Hepatocyte (in vitro differentiated cells): Measurements from ENCODE around the gene ZSCAN10. TPM values are rescaled to one million over a fixed set of nuclear protein-coding genes. Genes with fewer than 3 reads are reported as not detected.
"Not testable (repeated sequence)": the region's sequence is repeated elsewhere in the genome, so short reads cannot be mapped to it uniquely, and the experiment has no call there.

Experiments used
- DNase-seq: peaks from one replicate; pipeline ENCODE4 v3.0.0-alpha.2; 2016; ENCODE audit warnings: low spot score
- H2AFZ ChIP-seq: fragments of 200-600 bp; sonication (generic); 2 replicates; pipeline ENCODE4 v1.6.0; 2016; ENCODE audit warnings: antibody characterized with exemption, mild to moderate bottlenecking
- H3K27ac ChIP-seq: fragments of 200-600 bp; sonication (generic); 2 replicates; pipeline ENCODE4 v1.5.1; 2016; ENCODE audit warnings: mild to moderate bottlenecking
- H3K27me3 ChIP-seq: fragments of 200-600 bp; sonication (generic); 2 replicates; pipeline ENCODE4 v1.6.1; 2016
- H3K36me3 ChIP-seq: fragments of 200-600 bp; sonication (generic); replicated peaks from 2 replicates; pipeline ENCODE4 v1.5.1; 2016; ENCODE audit warnings: low read depth; ENCODE audit not compliant: insufficient read depth
- H3K4me1 ChIP-seq: fragments of 200-600 bp; sonication (generic); 2 replicates; pipeline ENCODE4 v1.5.1; 2016; ENCODE audit warnings: mild to moderate bottlenecking, moderate library complexity; ENCODE audit not compliant: insufficient read depth
- H3K4me2 ChIP-seq: fragments of 200-600 bp; sonication (generic); 2 replicates; pipeline ENCODE4 v1.6.0; 2016
- H3K4me3 ChIP-seq: fragments of 200-600 bp; sonication (generic); 2 replicates; pipeline ENCODE4 v1.5.1; 2016; ENCODE audit warnings: mild to moderate bottlenecking
- H3K79me2 ChIP-seq: fragments of 200-600 bp; sonication (generic); 2 replicates; pipeline ENCODE4 v1.6.0; 2017; ENCODE audit warnings: mild to moderate bottlenecking
- H3K9me2 ChIP-seq: fragments of 200-600 bp; sonication (generic); replicated peaks from 2 replicates; pipeline ENCODE4 v1.6.0; 2017; ENCODE audit warnings: mild to moderate bottlenecking; ENCODE audit not compliant: insufficient read depth
- H3K9me3 ChIP-seq: fragments of 200-600 bp; sonication (generic); 2 replicates; pipeline ENCODE4 v1.5.1; 2016; ENCODE audit warnings: low read depth, mild to moderate bottlenecking
- H4K20me1 ChIP-seq: fragments of 200-600 bp; sonication (generic); 2 replicates; pipeline ENCODE4 v1.6.0; 2016; ENCODE audit warnings: mild to moderate bottlenecking; ENCODE audit not compliant: insufficient read depth, poor library complexity, severe bottlenecking
- EZH2 ChIP-seq: fragments of 200-600 bp; sonication (generic); IDR thresholded peaks from 2 replicates; pipeline ENCODE4 v1.6.1; 2016; ENCODE audit warnings: antibody characterized with exemption, mild to moderate bottlenecking, borderline replicate concordance
- EZH2phosphoT487 ChIP-seq: fragments of 200-600 bp; sonication (generic); IDR thresholded peaks from one replicate; pipeline ENCODE4 v1.6.1; 2018; ENCODE audit warnings: antibody characterized with exemption, mild to moderate bottlenecking, low read depth, moderate library complexity; ENCODE audit not compliant: unreplicated experiment, severe bottlenecking
- WGBS: methylation state at CpG from one replicate; pipeline ENCODE4 v1.1.6; 2016; ENCODE audit warnings: low lambda C conversion rate; ENCODE audit errors: missing lambda C conversion rate; 5-methylcytosine and 5-hydroxymethylcytosine counted together
- polyA plus RNA-seq: library from polyadenylated mRNA; unstranded; fragments of >200 nt; fragmentation: Nextera tagmentation; extraction: Ambion mirVana; gene quantifications from 2 replicates; pipeline ENCODE4 v1.2.1, GENCODE V29; 2016
- total RNA-seq: library from RNA; depleted of rRNA; stranded (reverse); fragments of >200 nt; gene quantifications from 2 replicates; pipeline ENCODE4 v1.2.3, GENCODE V29; 2014
- TF ChIP-seq, protein P1 (sequence below): fragments of 200-600 bp; sonication (generic); IDR thresholded peaks from 2 replicates; pipeline ENCODE4 v1.5.1; 2016; ENCODE audit warnings: antibody characterized with exemption, mild to moderate bottlenecking; ENCODE audit not compliant: poor library complexity

The ZSCAN10 gene
- total and polyA plus RNA-seq, 2 experiments from 2014 or later, result not detected

DNA sequence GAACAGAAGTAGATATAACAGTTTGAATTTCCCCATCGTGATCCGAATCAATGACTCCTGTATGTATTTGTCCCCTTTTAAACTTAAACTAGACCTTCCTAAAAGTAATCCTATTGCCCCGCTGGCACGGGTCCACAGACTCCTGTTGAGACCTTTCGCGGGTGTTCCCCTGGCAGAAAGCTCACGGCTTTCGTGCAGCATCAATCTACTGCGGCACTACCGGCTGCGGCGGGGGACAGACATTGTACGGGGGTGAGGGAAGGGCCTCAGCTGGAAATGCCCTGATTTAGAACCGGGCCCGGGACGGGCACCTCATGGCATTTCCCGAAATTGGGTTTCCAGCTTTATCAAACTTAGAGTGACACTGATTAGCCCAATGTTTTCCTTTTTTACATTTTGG, 19.1 kb downstream of the ZSCAN10 start:
- no peak for DNase-seq
- Histone ChIP-seq H3K9me2 (no peaks in the 10 kb centered on the region), H4K20me1 (no peaks in the 10 kb centered on the region), H3K4me3 (no peak overlapping the region), H2AFZ (no peak overlapping the region), H3K4me1 (no peaks in the 10 kb centered on the region), H3K27ac (no peak overlapping the region), H3K9me3 (no peaks in the 10 kb centered on the region), H3K4me2 (no peak overlapping the region), H3K36me3 (no peaks in the 10 kb centered on the region), H3K27me3 (no peaks in the 10 kb centered on the region), H3K79me2 (no peaks in the 10 kb centered on the region)
- WGBS, result 93% methylated on average over 17 of the region's 17 CpGs
- no peak for TF ChIP-seq EZH2
- no peak for TF ChIP-seq EZH2phosphoT487
- TF ChIP-seq, protein P1, sequence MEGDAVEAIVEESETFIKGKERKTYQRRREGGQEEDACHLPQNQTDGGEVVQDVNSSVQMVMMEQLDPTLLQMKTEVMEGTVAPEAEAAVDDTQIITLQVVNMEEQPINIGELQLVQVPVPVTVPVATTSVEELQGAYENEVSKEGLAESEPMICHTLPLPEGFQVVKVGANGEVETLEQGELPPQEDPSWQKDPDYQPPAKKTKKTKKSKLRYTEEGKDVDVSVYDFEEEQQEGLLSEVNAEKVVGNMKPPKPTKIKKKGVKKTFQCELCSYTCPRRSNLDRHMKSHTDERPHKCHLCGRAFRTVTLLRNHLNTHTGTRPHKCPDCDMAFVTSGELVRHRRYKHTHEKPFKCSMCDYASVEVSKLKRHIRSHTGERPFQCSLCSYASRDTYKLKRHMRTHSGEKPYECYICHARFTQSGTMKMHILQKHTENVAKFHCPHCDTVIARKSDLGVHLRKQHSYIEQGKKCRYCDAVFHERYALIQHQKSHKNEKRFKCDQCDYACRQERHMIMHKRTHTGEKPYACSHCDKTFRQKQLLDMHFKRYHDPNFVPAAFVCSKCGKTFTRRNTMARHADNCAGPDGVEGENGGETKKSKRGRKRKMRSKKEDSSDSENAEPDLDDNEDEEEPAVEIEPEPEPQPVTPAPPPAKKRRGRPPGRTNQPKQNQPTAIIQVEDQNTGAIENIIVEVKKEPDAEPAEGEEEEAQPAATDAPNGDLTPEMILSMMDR, result no peak

DNA sequence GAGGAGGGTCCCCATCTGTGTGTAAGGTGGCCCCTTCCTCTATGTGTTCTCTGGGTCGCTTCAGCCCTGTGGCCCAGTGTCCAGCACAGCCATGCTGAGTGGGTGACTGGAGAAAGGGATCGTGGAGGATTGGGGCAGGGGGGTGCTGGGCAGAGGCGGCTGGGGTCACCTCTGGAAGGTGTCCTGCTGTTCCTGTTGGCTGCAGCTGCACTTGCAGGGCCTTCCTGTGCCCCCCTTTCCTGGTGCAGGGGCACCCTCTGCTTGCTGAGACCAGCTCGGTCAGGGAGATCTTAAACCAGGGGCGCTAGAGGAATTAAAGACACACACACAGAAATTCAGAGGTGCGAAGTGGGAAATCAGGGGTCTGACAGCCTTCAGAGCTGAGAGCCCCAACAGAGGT, 22.5 kb downstream of the ZSCAN10 start:
- no peaks in the 10 kb centered on the region for H3K27me3 ChIP-seq
- no peak overlapping the region for H3K27ac ChIP-seq
- H3K4me3 ChIP-seq, result no peak overlapping the region
- H4K20me1 ChIP-seq, result no peaks in the 10 kb centered on the region
- no peaks in the 10 kb centered on the region for H3K36me3 ChIP-seq
- H2AFZ ChIP-seq, result no peak overlapping the region
- WGBS, result 47% methylated on average over 6 of the region's 6 CpGs
- H3K4me2 ChIP-seq, result no peak overlapping the region
- no peaks in the 10 kb centered on the region for H3K9me3 ChIP-seq
- DNase-seq, result no peak
- TF ChIP-seq EZH2phosphoT487, result no peak
- TF ChIP-seq EZH2, result no peak
- TF ChIP-seq, protein P1, result no peak
- no peaks in the 10 kb centered on the region for H3K79me2 ChIP-seq
- no peaks in the 10 kb centered on the region for H3K9me2 ChIP-seq
- no peaks in the 10 kb centered on the region for H3K4me1 ChIP-seq

DNA sequence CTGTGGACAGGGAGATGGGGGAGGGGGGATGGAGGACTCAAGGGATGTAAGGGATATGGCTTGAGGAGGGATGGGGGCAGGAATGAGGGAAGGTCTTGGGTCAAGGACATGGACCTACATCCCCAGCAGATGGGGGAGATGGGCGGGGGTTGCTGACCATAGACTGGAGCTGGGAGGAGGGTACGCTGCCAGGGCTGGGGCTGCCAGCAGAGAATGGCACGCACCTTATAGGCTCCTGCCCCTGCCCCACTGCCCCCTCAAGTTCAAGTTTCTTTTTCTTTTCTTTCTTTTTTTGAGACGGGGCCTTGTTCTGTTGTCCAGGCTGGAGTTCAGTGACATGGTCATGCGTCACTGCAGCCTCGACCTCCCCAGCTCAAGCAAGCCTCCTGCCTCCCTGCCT, 23.1 kb downstream of the ZSCAN10 start:
- not testable (repeated sequence) for H2AFZ ChIP-seq, H3K36me3 ChIP-seq, DNase-seq, H3K79me2 ChIP-seq, H3K9me3 ChIP-seq, H4K20me1 ChIP-seq, H3K27ac ChIP-seq, H3K27me3 ChIP-seq, H3K4me2 ChIP-seq, H3K4me1 ChIP-seq, H3K9me2 ChIP-seq, H3K4me3 ChIP-seq
- WGBS, result 97% methylated on average over 6 of the region's 6 CpGs

DNA sequence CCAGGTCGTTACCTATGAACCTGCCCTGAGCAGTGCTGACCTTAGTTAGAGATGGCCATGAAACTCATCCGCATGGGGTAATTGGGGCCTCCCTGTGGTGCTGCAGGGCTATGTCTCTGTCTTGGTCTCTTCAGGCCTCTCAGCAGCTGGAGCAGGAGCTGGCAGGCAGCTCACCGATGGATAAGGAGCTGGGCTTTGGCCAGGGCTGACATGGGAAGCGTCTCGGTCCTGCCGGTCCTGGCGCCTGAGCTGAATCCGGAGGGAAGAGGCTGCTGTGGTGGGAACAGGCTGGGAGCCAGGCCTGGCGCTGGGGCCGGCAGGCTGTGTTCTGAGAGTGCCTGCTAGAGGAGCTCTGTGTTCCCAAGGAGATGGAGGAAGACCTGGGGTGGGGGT, 23.6 kb downstream of the ZSCAN10 start:
- TF ChIP-seq EZH2phosphoT487 (no peak), EZH2 (no peak)
- TF ChIP-seq, protein P1, result no peak
- no peak overlapping the region for H3K4me2 ChIP-seq
- H3K79me2 ChIP-seq, result no peaks in the 10 kb centered on the region
- no peaks in the 10 kb centered on the region for H3K9me2 ChIP-seq
- no peak overlapping the region for H2AFZ ChIP-seq
- H3K27ac ChIP-seq, result no peak overlapping the region
- H3K36me3 ChIP-seq, result no peaks in the 10 kb centered on the region
- WGBS, result 61% methylated on average over 10 of the region's 10 CpGs
- no peaks in the 10 kb centered on the region for H4K20me1 ChIP-seq
- no peak overlapping the region for H3K4me3 ChIP-seq
- no peaks in the 10 kb centered on the region for H3K9me3 ChIP-seq
- no peak for DNase-seq
- H3K4me1 ChIP-seq, result no peaks in the 10 kb centered on the region
- no peaks in the 10 kb centered on the region for H3K27me3 ChIP-seq
